NCI-H2107 treated with DMSO at 0.1 percent for 48 hours (cell line): ENCODE data around the gene OR2T5.
"Not testable (repeated sequence)": the region's sequence is repeated elsewhere in the genome, so short reads cannot be mapped to it uniquely, and the experiment has no call there.

Source experiments
- DNase-seq: peaks from one replicate; lab custom pipeline; 2025; ENCODE audit not compliant: unreplicated experiment; lab: John Stamatoyannopoulos, UW

Gene OR2T5

DNA sequence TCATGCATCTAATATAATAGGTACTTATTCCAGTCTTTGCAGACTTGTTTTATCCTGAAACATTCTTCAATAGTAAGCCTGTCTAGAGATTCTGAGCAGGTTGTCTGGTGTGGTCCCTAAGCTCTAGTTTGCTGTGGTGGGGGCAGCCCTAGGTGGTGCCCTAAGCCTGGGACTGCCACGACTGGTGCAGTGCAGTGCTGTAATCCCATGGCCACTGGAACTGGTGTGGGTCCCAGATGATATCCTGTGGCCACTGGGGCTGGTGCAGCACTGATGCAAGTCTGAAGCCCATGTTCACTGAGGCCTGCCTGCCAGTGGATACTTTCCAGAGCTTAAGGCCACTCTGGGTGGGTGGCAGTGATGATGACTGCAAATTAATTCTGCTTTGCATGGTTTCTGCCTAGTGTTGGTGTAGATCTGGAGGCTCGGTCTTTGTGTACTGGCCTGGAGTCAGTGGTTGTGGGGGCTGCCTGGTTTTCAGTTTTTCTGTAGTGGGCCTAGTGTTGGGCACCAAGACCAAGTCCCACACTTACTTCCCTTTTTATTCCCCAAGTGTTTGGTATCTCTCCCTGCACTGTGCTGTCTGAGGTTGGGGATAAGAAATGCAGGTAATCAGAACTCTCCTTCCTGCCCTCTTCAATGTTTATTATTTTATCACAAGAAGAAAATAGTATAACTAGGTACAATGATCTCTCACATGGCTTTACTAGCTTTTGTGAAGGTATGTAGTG is 12.1 kb downstream of the OR2T5 start:
- DNase-seq = not testable (repeated sequence)

DNA sequence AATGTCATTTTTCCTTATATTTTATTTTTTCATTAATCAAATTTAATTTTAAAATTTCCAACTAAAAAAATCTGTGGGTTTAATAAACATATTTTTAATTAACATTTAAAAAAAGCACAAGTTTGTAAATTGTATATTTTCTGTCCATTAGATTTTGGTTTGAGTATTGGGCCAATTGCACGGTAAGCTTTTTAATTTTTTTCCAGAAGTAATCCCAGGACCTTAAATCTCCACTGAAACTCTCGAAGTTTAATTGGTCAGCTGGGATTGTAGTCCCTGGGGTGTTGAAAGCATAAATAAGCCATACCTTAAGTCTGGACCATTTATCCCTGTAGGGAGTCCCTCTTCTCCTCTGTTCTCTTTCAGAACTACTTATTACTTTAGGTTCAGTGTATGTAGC is 19.4 kb downstream of the OR2T5 start, which contains the start of gene OR2G6:
OR2G6 (plus strand) TSS at position 301 of the 400 bp plus-strand sequence. CDS start 13,574 bp downstream, outside the sequence.
- not testable (repeated sequence) for DNase-seq

DNA sequence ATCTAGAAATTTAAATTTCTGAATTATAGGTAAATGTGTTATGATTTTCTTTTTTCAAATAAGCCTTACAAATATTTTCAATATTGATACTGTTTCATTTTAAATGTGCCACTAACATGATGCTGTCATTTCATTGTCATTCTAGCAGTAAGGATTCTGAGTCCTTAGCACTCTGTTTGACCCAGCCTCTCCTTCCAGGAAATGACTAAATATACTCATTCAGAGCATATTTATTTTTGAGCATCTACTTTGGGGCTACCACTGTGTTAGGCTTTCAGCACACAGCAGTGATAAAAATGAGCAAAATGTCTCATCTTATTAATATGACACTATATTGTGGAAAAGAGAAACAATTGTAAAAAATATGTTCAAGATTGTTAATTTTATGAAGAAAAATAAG is 21.8 kb downstream of the OR2T5 start:
- DNase-seq = not testable (repeated sequence)

DNA sequence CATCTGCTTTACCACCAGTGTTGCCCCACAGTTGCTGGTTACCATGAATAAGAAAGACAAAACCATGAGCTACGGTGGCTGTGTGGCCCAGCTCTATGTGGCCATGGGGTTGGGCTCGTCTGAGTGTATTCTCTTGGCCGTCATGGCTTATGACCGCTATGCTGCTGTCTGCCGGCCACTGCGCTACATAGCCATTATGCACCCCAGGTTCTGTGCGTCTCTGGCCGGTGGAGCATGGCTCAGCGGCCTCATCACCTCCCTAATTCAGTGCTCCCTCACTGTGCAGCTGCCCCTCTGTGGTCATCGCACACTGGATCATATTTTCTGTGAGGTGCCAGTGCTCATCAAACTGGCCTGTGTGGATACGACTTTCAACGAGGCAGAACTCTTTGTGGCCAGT is 33.5 kb downstream of the OR2T5 start:
- DNase-seq = no peak

DNA sequence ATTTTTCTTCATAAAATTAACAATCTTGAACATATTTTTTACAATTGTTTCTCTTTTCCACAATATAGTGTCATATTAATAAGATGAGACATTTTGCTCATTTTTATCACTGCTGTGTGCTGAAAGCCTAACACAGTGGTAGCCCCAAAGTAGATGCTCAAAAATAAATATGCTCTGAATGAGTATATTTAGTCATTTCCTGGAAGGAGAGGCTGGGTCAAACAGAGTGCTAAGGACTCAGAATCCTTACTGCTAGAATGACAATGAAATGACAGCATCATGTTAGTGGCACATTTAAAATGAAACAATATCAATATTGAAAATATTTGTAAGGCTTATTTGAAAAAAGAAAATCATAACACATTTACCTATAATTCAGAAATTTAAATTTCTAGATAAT is 49.1 kb downstream of the OR2T5 start:
- DNase-seq = not testable (repeated sequence)
